Fibroblast of pulmonary artery (primary cell): Measurements from ENCODE around the gene LPGAT1.

ENCODE experiments used
- DNase-seq: peaks from one replicate; pipeline ENCODE4 v3.0.0-alpha.2; 2010; ENCODE audit warnings: low read depth
- H3K4me3 ChIP-seq: replicated peaks from 2 replicates; pipeline ENCODE4 v1.5.1; 2011; ENCODE audit warnings: low read depth, mild to moderate bottlenecking, control low read depth, low read length, moderate library complexity
- CTCF ChIP-seq: IDR thresholded peaks from 2 replicates; pipeline ENCODE4 v1.5.1; 2011; ENCODE audit warnings: mild to moderate bottlenecking, control low read depth, low read length, inconsistent platforms; ENCODE audit errors: missing control alignments

The LPGAT1 gene

GRCh38 chr1:211827051-211827450, 3.5 kb downstream of the LPGAT1 start:
- no peak for DNase-seq
- no peak for TF ChIP-seq CTCF
- H3K4me3 ChIP-seq = no peak overlapping the region

- peak; percentile 62 for DNase-seq
- H3K4me3 ChIP-seq = no peak overlapping the region
These were observed 4.6 kb downstream of the LPGAT1 start for GRCh38 chr1:211825980-211826379.

GRCh38 chr1:211822677-211823407, 7.7 kb downstream of the LPGAT1 start:
- H3K4me3 ChIP-seq = no peak overlapping the region
- no peak for DNase-seq
- TF ChIP-seq CTCF = no peak

More at GRCh38 chr1:211825980-211826379, 4.6 kb downstream of the LPGAT1 start:
- no peak for TF ChIP-seq CTCF

GRCh38 chr1:211816586-211816985, 14.0 kb downstream of the LPGAT1 start:
- DNase-seq = no peak
- no peak overlapping the region for H3K4me3 ChIP-seq
- TF ChIP-seq CTCF = no peak

GRCh38 chr1:211814313-211814712, 16.2 kb downstream of the LPGAT1 start:
- no peak for TF ChIP-seq CTCF
- H3K4me3 ChIP-seq = no peak overlapping the region

GRCh38 chr1:211813590-211813989, 17.0 kb downstream of the LPGAT1 start:
- TF ChIP-seq CTCF = no peak
- peak; percentile 84 for DNase-seq
- H3K4me3 ChIP-seq = no peak overlapping the region

More at GRCh38 chr1:211814313-211814712, 16.2 kb downstream of the LPGAT1 start:
- DNase-seq = no peak

- H3K4me3 ChIP-seq = no peak overlapping the region
- DNase-seq = no peak
- no peak for TF ChIP-seq CTCF
These were observed 18.0 kb downstream of the LPGAT1 start for GRCh38 chr1:211812584-211812983.
